ENCODE results near the gene GHR. TPM values are rescaled to one million over a fixed set of nuclear protein-coding genes. Genes with fewer than 3 reads are reported as not detected.
"Not testable (repeated sequence)": the region's sequence is repeated elsewhere in the genome, so short reads cannot be mapped to it uniquely, and the experiment has no call there.

The GHR gene
- total RNA-seq, 1 donor from 2014 or later: 19.5 TPM

DNA sequence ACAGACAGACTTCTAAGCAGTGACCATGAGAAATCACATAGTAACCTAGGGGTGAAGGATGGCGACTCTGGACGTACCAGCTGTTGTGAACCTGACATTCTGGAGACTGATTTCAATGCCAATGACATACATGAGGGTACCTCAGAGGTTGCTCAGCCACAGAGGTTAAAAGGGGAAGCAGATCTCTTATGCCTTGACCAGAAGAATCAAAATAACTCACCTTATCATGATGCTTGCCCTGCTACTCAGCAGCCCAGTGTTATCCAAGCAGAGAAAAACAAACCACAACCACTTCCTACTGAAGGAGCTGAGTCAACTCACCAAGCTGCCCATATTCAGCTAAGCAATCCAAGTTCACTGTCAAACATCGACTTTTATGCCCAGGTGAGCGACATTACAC is 295.4 kb downstream of the GHR start:
- no peak for DNase-seq (ENCODE audit: low spot score)

DNA sequence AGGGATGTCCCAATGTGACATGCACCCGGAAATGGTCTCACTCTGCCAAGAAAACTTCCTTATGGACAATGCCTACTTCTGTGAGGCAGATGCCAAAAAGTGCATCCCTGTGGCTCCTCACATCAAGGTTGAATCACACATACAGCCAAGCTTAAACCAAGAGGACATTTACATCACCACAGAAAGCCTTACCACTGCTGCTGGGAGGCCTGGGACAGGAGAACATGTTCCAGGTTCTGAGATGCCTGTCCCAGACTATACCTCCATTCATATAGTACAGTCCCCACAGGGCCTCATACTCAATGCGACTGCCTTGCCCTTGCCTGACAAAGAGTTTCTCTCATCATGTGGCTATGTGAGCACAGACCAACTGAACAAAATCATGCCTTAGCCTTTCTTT is 295.8 kb downstream of the GHR start:
- no peak for DNase-seq (ENCODE audit: low spot score)

DNA sequence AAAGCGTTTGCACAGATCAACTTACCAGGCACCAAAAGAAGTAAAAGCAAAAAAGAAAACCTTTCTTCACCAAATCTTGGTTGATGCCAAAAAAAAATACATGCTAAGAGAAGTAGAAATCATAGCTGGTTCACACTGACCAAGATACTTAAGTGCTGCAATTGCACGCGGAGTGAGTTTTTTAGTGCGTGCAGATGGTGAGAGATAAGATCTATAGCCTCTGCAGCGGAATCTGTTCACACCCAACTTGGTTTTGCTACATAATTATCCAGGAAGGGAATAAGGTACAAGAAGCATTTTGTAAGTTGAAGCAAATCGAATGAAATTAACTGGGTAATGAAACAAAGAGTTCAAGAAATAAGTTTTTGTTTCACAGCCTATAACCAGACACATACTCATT is 297.0 kb downstream of the GHR start:
- DNase-seq (ENCODE audit: low spot score): peak; percentile 3

DNA sequence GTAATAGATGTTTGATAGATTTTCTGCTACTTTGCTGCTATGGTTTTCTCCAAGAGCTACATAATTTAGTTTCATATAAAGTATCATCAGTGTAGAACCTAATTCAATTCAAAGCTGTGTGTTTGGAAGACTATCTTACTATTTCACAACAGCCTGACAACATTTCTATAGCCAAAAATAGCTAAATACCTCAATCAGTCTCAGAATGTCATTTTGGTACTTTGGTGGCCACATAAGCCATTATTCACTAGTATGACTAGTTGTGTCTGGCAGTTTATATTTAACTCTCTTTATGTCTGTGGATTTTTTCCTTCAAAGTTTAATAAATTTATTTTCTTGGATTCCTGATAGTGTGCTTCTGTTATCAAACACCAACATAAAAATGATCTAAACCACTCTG is 298.2 kb downstream of the GHR start:
- peak; percentile 4 for DNase-seq (ENCODE audit: low spot score)

DNA sequence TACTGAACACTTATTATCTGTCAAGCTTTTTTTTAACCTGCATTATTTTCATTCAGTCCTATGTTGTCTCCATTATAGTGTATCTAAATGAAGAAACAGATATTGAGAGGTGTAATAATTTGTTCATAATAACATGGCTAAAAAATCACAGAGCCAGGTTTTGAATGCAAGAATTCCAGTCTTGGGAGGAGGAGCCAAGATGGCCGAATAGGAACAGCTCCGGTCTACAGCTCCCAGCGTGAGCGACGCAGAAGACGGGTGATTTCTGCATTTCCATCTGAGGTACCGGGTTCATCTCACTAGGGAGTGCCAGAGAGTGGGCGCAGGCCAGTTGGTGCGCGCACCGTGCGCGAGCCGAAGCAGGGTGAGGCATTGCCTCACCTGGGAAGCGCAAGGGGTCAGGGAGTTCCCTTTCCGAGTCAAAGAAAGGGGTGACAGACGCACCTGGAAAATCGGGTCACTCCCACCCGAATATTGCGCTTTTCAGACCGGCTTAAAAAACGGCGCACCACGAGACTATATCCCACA is 311.4 kb downstream of the GHR start:
- not testable (repeated sequence) for DNase-seq (ENCODE audit: low spot score)

DNA sequence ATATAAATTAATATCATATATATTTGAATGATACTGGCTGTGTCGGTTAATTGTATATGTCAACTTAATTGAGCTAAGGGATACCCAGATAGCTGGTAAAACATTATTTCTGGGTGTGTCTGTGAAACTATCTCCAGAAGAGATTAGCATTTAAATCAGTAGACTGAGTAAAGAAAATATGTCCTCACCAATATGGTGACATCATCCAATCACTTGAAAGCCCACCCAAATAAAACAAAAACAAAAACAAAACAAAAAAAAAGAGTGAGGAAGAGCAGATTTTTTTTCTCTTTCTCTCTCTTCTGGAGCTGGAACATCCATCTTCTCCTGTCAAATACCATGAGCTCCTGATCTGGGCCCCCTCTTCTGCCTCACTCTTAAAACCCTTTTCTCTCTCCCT is 317.7 kb downstream of the GHR start:
- no peak for DNase-seq (ENCODE audit: low spot score)

DNA sequence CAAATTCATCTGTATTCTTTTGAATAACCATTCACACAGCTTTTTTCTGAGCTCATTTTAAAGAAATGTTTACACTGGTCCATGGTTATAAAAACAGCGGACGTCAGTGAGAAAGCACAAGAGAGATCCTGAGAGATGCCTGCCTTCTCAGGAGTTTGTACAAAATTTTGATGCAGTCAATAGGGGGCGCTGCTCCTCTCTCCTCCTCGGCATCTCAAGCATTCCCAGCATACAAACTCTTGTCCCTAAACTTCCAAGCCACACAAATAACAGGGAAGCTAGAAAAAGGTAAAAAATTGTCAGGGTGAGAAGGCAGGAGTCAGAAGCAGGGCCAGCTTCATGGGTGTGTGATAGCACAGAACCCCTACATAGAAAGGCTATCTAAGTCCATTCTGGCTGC is 322.2 kb downstream of the GHR start:
- DNase-seq (ENCODE audit: low spot score): no peak

DNA sequence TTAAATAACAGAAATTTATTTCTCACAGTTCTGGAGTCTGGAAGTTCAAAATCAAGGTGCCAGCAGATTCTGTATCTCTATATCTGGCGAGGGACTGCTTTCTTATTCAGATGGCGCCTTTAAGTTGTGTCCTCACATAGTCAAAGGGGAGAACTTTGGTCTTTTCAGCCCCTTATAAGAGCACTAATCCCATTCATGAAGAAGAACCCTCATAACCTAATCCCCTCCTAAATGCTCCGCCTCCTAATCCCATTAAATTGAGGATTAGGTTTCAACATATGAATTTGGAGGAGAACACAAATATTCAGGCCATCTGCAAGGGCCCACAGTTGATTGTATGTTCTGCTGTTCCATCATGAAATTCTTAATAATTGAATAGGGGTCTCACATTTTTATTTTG is 322.6 kb downstream of the GHR start:
- DNase-seq (ENCODE audit: low spot score): no peak

DNA sequence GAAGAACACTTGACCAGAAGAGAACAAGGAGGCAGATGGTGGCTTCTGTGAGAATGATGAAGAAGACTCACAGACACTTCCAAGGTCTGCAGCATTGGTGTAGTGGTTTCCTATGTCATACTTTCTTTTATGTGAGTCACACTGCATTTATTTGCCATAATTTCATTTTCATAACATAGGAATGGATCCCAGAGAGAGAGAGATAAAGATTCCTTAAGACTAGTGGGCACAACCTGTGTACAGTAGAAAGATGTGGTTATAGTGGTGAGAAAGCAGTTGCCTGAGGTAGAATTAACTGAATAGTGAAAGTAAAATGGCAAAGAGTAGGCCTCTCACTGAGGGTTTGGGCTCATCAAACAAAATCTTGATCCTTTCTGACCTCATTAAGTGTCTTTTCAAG is 325.8 kb downstream of the GHR start:
- DNase-seq (ENCODE audit: low spot score): no peak

DNA sequence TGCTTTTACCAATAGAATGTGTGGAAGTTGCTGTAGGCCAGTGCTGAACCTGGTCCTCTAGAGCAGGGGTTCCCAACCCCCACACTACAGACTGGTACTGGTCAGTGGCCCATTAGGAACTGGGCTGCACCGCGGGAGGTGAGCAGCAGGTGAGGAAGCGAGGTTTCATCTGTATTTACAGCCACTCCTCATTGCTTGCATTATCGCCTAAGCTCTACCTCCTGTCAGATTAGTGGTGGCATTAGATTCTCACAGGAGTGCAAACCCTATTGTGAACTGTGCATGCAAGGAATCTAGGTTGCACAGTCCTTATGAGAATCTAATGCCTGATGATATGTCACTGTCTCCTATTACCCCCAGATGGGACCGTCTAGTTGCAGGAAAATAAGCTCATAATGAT is 327.3 kb downstream of the GHR start:
- no peak for DNase-seq (ENCODE audit: low spot score)

DNA sequence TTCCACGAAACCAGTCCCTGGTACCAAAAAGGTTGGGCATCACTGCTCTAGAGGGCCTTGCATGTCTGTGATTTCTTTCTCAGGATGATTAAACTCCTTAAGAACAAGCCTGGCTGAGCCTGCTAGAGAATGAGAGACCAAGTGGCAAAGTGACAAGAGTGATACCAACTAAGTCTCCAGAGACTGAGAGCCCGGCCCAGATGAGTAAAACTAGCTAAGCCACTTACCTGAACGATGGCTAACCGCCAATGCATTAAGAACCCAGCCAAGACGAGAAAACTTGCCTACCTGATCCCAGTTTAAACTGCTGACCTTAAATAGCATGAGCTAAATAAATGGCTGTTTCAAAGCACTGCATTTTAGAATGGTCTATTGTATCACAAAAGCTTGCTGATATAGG is 327.8 kb downstream of the GHR start:
- DNase-seq (ENCODE audit: low spot score): no peak

DNA sequence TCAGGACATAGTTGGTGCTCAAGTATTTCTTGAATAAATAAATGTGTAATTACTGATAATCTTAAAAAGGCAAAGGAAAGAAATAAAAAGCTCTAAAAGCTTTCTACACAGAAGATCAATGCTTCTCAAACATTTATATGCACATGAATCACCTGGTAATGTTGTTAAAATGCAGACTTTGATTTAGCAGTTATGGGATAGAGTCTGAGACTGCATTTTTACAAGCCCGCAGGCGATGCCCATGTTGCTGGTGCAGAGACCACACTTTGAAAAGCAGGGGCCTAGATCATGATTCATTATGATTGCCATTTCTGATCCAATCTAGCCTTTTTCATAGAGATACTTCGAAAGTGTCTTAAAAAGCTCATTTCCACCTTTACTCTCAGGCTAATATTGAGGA is 329.9 kb downstream of the GHR start:
- no peak for DNase-seq (ENCODE audit: low spot score)

DNA sequence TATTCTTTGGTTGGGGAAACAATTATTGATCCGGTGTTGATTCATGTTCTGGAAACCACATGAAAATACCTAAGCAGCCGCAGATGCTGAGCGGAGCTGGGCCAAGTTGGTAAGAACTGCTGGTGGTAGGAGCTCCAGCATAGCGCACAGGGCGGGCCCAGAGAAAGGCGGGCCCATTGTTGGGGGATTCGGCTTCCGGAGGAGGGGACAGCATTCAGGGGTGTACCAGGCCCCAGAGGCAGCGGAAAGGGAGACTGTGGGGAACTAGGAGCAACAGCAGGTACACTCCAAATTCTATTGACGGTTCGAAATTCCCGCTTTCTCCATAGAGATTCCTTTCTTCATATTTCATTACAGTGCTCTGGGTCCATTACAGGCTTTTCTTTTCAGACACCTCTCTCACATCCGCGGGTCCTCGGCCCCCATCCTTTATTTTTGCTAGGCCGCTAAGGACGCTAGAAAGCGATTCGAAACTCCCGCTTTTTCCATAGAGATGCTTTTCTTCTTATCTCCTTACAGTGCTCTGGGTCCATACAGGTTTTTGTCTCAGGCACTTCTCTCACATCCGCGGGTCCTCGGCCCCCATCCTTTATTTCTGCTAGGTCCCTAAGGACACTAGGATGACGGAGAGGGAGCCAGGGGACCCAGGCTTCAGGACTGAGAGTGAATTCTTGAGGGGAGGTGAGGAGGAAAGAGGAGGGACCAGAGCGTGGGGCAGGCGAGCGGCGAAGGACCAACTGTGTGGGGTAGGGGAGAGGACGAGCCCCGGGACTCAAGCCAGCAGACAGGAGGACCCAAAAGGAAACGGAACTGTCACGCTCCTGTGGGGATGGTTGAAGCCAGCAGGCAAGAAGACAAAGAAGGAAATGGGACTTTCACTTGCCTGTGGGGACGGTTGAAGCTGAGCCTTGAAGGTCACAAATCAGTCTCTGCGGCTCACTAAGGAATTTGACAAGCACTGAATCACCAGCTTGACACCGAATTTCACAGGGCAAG is 333.7 kb downstream of the GHR start, which contains the start of gene CCDC152:
Gene CCDC152 (plus strand): TSS at position 213 of the 996 bp plus-strand sequence. CDS start 2,304 bp downstream, outside the sequence.
- peak; percentile 19 for DNase-seq (ENCODE audit: low spot score)

DNA sequence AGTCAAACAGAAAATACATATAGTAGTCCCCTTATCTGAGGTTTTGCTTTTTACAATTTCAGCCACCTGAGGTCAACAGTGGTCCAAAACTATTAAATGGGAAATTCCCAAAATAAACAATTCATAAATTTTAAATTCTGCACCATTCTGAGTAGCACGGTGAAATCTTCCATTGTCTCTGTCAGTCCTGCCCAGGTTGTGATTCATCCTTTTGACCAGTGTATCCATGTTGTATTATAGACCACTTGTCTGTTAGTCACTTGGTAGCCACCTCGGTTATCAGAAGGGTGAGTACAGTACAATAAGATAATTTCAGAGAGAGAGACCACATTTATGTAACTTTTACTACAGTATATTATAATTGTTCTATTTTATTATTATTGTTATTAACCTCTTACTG is 336.2 kb downstream of the GHR start:
- DNase-seq (ENCODE audit: low spot score): no peak

DNA sequence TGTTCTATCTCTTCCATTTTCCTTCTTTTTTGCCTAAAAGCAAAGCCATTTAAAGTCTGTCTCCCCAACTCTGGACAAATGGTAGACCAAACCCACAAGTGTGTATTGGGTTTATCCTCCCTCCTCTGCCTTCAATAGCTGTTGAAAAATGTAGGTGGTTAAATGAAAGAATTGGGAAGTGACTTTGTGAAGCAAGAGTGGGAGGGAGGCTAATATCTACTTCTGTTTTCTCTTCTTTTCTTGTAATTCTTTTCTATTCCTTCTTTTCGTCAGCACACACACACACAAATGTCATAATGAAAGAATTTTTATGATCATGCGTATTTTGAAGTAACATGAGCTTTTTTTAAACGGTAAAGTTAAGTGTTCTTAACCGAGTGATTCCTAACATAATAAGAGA is 337.2 kb downstream of the GHR start:
- no peak for DNase-seq (ENCODE audit: low spot score)

DNA sequence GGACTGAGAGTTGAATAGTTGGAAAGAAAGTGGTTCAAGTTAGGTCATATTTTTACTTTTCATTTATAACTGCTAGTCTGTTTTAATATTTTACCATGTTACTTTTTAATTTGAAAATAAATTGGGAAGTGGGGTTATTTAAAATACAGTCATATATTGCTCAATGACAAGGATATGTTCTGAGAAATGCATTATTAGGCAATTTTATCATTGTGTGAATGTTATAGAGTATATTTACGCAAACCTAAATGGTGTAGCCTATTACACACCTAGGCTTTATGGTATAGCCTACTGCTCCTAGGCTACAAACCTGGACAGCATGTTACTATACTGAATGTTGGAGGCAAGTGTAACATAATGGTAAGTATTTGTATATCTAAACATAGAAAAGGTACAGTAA is 338.6 kb downstream of the GHR start:
- no peak for DNase-seq (ENCODE audit: low spot score)

DNA sequence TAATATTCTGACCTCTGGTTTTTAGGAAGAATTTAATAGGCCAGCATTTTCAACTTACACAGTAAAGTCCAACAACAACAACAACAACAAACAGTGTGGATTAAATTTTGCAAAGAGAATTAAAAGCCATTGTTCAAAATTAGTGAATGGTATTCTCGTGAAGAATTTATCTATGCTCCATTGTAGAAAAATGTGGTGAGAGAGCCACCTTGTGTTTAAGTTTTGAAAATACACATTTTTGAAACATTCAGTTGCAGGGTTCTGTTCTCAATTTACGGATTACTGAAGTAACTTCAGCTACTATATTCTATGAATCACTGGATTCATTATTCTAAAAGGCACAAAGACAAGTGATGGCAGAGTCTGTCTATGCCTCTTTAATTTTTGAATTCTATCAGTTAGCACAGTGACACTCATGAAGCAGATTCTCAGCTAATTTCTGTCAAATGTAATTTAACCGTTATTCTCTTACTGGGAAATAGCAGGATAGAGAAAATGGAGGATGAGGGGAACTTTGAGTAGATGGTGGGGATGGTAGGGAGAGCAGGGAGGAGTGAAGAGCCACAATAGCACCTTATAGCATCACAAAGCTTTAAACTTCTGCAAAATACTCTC is 344.4 kb downstream of the GHR start:
- DNase-seq (ENCODE audit: low spot score): peak; percentile 61

DNA sequence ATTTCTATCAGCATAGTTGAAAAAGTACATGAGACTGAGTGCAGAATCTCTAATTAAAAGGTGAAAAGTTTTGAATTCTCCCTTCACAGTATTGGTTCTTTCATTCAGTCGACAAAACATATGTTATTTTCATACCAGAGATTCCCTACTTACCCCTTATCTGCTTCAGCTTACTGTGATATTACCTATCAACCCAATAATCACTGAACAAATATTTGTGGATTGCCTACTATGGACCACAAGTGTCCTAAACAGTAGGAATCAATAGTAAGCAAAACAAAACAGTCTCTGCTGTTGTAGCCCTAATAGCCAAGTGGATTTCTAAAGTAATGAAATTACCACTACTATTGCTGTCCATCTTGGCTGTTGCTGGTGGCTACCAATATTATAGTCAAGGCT is 344.9 kb downstream of the GHR start:
- no peak for DNase-seq (ENCODE audit: low spot score)

DNA sequence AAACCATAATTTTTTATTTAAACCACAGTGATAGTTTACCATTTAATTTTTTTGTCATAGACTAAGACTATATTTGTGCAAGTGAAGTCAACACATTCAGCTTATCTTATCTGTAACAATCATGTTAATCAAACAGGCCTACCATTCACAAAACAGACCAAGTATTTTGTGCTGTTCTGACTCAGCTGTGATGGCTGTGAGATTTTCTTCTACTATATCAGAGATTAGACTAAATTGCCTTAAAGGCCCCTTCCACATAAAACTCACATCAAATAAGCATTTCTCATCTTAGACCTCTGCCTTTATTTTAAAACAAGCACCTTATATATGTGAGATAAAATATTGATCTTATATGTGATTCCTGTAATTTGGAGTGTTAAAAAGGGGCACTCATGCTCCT is 346.8 kb downstream of the GHR start:
- DNase-seq (ENCODE audit: low spot score): no peak
